Activated naive CD8-positive, alpha-beta T cell treated with anti-CD3 and anti-CD28 coated beads, Interleukin-2, amount 50 U/mL, for 24 hours (primary cell): ENCODE results near the gene KIF6.

ENCODE experiments used
- ATAC-seq: fragments of 150-1000 bp; cut with Tn5 transposase; one replicate; pipeline ENCODE4 v1.10.0; 2021
- DNase-seq: peaks from one replicate; pipeline ENCODE4 v3.0.0; 2021
- H3K27ac Mint-ChIP-seq: one replicate; pipeline ENCODE4 v1.8.0; 2021; ENCODE audit warnings: mild to moderate bottlenecking, mixed read lengths
- H3K27me3 Mint-ChIP-seq: one replicate; pipeline ENCODE4 v1.8.0; 2021; ENCODE audit warnings: mixed read lengths
- H3K36me3 Mint-ChIP-seq: one replicate; pipeline ENCODE4 v1.8.0; 2021; ENCODE audit warnings: low read depth, mixed read lengths
- H3K4me1 Mint-ChIP-seq: one replicate; pipeline ENCODE4 v1.8.0; 2021; ENCODE audit warnings: mixed read lengths
- H3K4me3 Mint-ChIP-seq: one replicate; pipeline ENCODE4 v1.8.0; 2021; ENCODE audit warnings: mild to moderate bottlenecking, moderate library complexity, mixed read lengths
- H3K9me3 Mint-ChIP-seq: one replicate; pipeline ENCODE4 v1.8.0; 2021; ENCODE audit warnings: mixed read lengths

KIF6 gene

DNA sequence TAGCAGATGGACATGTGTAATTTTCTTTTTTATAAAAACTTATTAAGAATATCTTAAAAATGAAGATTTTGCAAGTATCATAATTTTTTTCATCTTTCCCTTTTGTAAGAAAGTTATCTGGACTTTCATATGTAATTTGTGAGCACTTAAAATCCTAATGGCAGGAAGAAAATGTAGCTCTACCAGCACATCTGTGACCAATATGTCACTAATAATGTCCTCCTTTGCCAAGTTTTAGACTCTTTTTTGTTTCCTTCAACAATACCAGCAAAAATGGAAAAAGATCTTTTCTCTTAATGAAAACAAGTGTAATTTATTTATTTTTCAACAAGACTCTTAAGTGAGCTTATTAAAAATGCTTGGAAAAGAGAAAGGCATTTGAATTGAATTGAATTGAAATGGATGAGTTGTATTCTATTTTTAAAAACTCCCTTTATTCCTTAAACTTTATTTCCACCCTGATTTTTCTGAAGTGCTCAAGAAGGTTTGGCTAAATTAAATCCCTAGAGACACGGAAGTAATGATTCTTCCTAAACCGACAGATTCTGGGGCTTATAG is 110.7 kb downstream of the KIF6 start:
- ATAC-seq (no peak), DNase-seq (no peak)
- Mint-ChIP-seq H3K4me1 (no peaks in the 10 kb centered on the region), H3K36me3 (no peaks in the 10 kb centered on the region), H3K27ac (no peak overlapping the region), H3K9me3 (no peaks in the 10 kb centered on the region), H3K4me3 (no peak overlapping the region), H3K27me3 (peaks cover 4% of the 10 kb centered on the region)

DNA sequence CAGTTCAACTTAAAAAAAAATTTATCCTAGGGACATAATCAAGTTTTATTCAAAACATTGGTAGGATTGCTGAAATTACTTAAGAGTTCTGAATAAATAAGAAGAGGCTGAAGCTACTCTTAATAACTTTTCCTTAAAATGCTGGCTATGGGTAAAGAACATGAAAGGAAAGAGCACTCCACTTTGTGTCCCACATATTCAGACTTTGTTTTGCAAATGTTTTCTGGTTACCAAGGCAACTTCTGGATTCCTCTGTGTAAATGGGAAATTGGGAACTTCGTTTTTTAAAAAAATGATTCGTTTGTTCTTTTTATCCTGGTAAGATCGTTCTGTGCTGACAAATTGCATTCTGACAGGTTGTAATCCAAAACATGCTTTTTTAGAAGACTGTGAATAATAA is 115.0 kb downstream of the KIF6 start:
- Mint-ChIP-seq H3K27me3 (peaks cover 11% of the 10 kb centered on the region), H3K27ac (no peak overlapping the region), H3K4me1 (no peaks in the 10 kb centered on the region), H3K4me3 (no peak overlapping the region), H3K36me3 (no peaks in the 10 kb centered on the region), H3K9me3 (no peaks in the 10 kb centered on the region)
- ATAC-seq, result no peak
- no peak for DNase-seq

DNA sequence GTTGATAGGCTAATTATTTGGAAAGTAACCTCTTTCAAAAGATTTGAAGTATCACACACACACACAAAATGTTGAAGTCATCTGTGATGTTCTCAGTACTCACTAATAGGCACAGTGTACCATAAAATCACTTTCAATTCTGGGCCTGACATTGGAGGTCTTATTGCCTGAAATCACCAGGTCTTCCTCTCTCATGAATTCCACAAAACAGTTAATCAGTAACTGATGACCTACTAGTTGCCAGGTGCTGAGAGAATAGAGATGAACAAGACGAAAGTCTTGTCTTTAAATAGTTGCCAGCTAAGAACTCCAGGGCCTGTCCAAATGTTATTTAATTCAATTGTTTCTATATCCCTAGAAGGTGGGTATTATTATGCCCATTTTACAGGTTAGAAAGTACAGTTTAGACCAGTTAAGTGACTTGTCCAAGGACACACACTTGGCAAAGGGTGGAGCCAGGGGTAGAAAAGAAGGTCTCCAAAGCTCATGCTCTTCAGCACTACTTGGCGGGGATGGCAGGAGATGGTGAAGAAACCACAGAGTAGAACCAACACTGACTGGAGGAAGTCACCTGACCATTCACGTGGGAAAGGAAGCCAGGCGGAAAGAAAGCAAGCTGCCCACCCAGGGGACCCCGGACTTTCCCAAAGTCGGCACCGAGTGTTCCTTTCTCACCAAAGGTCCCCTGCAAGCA is 116.4 kb downstream of the KIF6 start:
- H3K4me3 Mint-ChIP-seq, result no peak overlapping the region
- no peak overlapping the region for H3K27ac Mint-ChIP-seq
- no peaks in the 10 kb centered on the region for H3K4me1 Mint-ChIP-seq
- H3K27me3 Mint-ChIP-seq, result peaks cover 11% of the 10 kb centered on the region
- DNase-seq, result no peak
- H3K9me3 Mint-ChIP-seq, result no peaks in the 10 kb centered on the region
- no peaks in the 10 kb centered on the region for H3K36me3 Mint-ChIP-seq
- ATAC-seq, result no peak

DNA sequence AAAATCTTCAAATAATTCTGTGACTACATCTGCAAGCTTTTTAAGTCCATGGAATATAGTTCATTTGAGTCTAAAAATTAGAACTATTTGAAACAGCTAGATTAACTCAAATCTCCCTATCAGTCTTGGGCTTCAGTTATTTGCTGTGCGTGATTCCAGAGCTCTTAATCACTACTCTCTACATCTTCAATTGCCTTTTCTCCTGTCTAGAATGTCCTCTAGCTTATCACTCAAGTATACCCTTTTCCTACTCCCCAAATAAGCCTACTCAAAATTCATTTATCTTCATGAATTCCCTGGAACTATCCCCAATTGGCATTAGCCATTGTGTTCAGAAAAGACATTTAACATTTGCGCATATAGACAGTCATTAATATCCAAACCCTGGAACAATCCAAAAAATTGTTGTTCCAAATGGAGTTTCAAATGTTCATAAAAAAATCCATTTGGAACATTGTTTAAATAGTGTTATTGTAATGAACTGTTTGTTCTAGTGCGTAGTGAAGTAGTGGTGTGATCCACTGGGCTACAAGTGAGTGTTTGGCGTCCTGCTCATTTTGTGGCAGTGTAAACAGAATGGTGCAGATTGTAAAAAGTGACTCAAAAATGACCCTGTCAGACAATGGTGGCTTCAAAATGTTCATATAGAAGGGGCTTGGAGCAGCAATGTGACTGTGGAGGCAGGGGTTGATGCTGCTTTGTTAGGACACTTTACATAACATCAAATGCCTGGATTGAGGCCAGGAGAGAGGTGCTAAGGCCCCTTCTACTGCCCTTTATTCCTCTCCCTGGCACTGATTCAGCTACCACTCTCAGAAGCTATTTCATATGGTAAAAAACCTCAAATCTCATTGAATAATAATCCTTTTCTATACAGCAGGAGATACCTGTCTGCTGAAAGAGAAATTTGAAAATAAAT is 122.3 kb downstream of the KIF6 start:
- Mint-ChIP-seq H3K9me3 (no peaks in the 10 kb centered on the region), H3K4me3 (no peak overlapping the region), H3K27ac (no peak overlapping the region), H3K4me1 (no peaks in the 10 kb centered on the region), H3K36me3 (no peaks in the 10 kb centered on the region), H3K27me3 (peaks cover 10% of the 10 kb centered on the region)
- ATAC-seq (no peak), DNase-seq (no peak)

DNA sequence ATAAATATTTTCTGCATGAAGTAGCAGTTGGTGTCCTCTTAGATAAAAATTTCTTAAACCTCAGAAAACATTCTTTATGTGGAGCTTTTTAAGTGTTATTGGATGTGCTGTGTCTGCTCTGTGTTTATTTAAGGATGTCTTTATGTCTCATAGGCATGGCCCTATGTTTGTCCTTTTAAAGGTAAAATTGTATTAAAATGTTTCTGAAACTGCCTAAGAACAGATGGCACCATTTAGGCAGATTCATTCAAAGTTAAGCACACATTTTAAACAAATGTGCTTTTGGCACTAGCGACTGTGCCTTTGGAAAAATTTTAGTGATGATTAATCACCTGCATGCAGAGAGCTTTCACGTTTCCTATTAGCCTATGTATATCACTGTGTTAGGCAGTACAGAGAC is 125.2 kb downstream of the KIF6 start:
- H3K4me3 Mint-ChIP-seq, result no peak overlapping the region
- DNase-seq (no peak), ATAC-seq (no peak)
- no peaks in the 10 kb centered on the region for H3K36me3 Mint-ChIP-seq
- no peaks in the 10 kb centered on the region for H3K9me3 Mint-ChIP-seq
- peaks cover 8% of the 10 kb centered on the region for H3K27me3 Mint-ChIP-seq
- no peak overlapping the region for H3K27ac Mint-ChIP-seq
- H3K4me1 Mint-ChIP-seq, result no peaks in the 10 kb centered on the region

DNA sequence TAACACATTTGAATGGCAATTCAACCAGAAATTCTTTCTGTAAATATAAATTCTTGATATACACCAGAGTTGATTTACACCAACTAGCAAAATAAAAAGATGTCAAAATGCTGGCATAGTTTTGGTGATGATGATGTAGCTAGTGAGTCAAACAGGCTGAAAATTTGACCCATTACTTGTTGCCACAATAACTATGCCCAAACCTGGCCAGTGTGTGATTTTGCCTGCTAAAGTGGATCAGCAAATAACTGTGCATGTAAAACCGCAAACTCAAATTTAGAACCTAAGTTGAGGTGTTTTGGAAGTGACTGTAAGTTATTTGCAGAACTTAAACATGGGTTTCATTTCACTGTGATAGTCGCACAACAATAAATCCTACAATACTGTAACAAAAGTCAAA is 125.9 kb downstream of the KIF6 start:
- DNase-seq (no peak), ATAC-seq (no peak)
- no peak overlapping the region for H3K27ac Mint-ChIP-seq
- no peaks in the 10 kb centered on the region for H3K9me3 Mint-ChIP-seq
- H3K36me3 Mint-ChIP-seq, result no peaks in the 10 kb centered on the region
- H3K27me3 Mint-ChIP-seq, result peaks cover 8% of the 10 kb centered on the region
- H3K4me1 Mint-ChIP-seq, result no peaks in the 10 kb centered on the region
- H3K4me3 Mint-ChIP-seq, result no peak overlapping the region

DNA sequence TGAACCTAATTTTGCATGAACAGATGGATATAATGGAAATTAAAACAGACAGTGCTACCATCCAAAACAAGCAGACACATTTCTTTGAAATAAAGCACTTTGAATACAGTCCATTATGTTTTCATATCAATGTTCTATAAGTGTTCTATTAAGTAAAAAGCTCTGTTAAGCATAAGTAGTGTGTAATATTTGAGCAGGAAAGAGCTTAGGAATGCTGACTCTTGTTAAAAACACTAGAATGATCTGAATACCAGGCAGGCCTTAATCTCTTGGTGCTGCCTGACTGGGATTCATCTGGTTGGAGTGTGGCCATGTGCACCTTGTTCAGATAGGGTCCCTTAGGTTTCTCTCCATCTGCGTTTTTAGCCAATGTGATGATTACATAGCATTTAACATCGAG is 130.9 kb downstream of the KIF6 start:
- Mint-ChIP-seq H3K27me3 (peaks cover 8% of the 10 kb centered on the region), H3K9me3 (no peaks in the 10 kb centered on the region), H3K4me1 (no peaks in the 10 kb centered on the region), H3K36me3 (no peaks in the 10 kb centered on the region), H3K4me3 (no peak overlapping the region), H3K27ac (no peak overlapping the region)
- no peak for ATAC-seq
- no peak for DNase-seq

DNA sequence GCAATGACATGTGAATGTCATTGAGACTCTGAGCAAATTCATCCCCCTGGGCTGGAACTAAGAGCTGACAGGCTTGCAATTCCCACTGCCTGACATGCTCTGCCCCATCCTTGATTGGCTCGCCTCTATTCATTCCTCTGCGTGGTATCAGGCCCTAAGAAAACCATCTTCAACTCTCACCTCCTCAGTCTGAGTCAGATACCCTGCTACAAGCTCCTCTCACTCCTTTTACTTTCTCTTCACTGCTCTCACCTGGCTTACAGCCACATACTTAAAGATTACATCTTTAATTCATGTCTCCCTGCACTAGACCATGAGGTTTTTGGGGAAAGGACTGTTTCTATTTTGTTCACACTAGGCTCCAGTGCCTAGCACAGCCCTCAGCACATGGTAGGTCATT is 131.6 kb downstream of the KIF6 start:
- no peaks in the 10 kb centered on the region for H3K4me1 Mint-ChIP-seq
- H3K9me3 Mint-ChIP-seq, result no peaks in the 10 kb centered on the region
- DNase-seq (no peak), ATAC-seq (no peak)
- no peak overlapping the region for H3K27ac Mint-ChIP-seq
- no peaks in the 10 kb centered on the region for H3K36me3 Mint-ChIP-seq
- H3K27me3 Mint-ChIP-seq, result peaks cover 8% of the 10 kb centered on the region
- H3K4me3 Mint-ChIP-seq, result no peak overlapping the region

DNA sequence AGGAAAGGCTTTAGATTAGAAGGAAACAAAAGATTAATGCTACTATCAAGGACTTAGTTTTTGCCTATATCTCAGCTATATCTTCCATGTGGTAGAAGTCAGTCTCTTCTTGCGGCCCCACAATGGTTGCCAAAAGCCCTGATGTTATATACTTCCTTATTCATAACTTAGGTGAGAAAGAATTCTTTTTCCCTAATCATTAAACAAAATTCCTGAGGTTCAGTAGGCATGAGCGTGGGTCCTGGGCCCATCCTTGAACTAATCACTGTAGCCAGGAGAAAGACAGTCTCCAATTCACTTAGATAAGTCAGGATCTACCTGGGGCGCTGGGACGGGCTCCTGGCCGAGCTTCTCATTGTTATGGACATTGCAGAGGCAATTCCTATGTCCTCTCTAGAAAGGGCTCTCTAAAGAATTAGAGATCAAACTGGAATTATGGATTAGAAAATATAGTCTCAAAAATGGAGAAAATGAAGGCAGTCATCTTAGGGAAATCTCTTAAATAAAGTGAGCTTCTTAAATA is 134.3 kb downstream of the KIF6 start:
- Mint-ChIP-seq H3K9me3 (no peaks in the 10 kb centered on the region), H3K4me3 (no peak overlapping the region), H3K27ac (no peak overlapping the region), H3K27me3 (peaks cover 5% of the 10 kb centered on the region), H3K36me3 (no peaks in the 10 kb centered on the region), H3K4me1 (no peaks in the 10 kb centered on the region)
- no peak for ATAC-seq
- no peak for DNase-seq

DNA sequence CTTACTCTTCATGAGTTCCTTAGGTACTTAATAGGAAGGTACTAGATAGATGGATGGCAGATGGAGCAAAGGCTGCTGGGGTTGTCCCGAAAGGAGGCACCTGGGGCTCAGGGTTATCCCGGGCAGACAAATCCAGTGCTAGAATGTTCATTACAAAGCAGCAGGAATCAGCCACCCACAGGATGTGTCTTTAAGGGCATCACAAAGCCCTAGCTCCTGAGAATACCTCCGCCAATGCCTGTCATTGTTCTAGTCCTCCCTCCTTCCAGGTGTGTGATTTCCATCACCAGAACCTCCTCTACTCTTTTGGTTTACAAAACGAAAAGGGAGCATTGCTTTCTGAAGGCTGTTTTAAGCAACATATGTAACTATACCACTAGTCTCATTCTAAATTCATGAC is 138.1 kb downstream of the KIF6 start:
- ATAC-seq (no peak), DNase-seq (no peak)
- no peak overlapping the region for H3K4me3 Mint-ChIP-seq
- H3K4me1 Mint-ChIP-seq, result no peaks in the 10 kb centered on the region
- H3K27me3 Mint-ChIP-seq, result peaks cover 14% of the 10 kb centered on the region
- no peaks in the 10 kb centered on the region for H3K36me3 Mint-ChIP-seq
- no peak overlapping the region for H3K27ac Mint-ChIP-seq
- H3K9me3 Mint-ChIP-seq, result no peaks in the 10 kb centered on the region

DNA sequence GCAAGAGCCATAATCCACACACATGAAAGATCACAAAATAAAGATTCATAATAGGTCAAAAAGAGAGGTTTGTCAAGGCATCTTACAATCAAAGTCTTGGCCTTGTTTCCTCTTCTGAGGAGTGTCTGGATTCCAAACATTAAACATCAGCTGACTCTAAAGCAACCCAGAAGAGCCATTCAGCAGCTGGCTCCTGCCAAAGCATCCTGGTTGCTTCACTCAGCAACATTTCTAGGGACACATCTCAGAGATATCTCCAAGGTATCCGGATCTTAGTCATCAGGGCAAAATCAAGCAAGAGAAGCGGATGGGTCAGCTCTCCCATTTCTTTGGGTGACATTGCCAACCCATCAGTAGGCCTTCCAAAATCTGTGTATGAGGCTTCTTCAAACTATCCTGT is 139.6 kb downstream of the KIF6 start:
- Mint-ChIP-seq H3K27ac (no peak overlapping the region), H3K36me3 (no peaks in the 10 kb centered on the region), H3K4me1 (no peaks in the 10 kb centered on the region), H3K27me3 (peaks cover 12% of the 10 kb centered on the region), H3K9me3 (no peaks in the 10 kb centered on the region), H3K4me3 (no peak overlapping the region)
- ATAC-seq (no peak), DNase-seq (no peak)

DNA sequence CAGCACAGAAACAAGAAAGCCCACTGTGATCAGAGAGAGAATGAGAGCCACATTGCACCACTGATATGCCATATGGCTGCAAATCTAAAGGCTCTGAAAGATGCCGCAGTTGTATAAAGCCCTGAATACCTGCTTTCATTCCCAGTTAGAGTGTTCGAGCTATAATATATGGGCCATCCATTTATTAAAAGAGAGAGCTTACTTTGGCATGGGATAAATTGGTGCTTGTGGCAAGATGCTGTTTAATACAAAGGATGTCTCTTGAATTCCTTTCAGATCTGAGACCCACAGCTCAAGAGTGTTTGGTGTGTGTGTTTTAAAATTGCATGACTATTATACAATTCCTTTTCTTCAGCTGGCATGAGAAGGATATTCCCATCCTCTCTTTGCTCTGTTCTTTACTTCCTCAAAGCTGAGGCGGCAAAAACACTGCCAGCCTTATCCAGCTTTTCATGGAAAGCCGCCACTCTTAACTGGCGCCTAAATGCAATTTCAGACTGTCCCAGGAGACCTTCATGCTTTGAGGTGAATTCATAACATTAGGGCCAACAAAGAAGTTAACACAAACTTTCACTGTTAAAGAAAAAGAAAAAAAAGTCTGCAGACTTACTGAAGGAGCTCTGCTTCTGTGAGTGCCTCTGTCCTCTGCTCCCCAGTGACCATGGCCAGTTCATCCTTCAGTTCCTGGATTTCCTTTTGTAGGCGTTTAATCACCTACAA is 147.6 kb downstream of the KIF6 start:
- Mint-ChIP-seq H3K36me3 (no peaks in the 10 kb centered on the region), H3K27ac (no peak overlapping the region), H3K9me3 (no peaks in the 10 kb centered on the region), H3K4me3 (no peak overlapping the region), H3K4me1 (no peaks in the 10 kb centered on the region), H3K27me3 (peaks cover 8% of the 10 kb centered on the region)
- ATAC-seq (no peak), DNase-seq (no peak)

DNA sequence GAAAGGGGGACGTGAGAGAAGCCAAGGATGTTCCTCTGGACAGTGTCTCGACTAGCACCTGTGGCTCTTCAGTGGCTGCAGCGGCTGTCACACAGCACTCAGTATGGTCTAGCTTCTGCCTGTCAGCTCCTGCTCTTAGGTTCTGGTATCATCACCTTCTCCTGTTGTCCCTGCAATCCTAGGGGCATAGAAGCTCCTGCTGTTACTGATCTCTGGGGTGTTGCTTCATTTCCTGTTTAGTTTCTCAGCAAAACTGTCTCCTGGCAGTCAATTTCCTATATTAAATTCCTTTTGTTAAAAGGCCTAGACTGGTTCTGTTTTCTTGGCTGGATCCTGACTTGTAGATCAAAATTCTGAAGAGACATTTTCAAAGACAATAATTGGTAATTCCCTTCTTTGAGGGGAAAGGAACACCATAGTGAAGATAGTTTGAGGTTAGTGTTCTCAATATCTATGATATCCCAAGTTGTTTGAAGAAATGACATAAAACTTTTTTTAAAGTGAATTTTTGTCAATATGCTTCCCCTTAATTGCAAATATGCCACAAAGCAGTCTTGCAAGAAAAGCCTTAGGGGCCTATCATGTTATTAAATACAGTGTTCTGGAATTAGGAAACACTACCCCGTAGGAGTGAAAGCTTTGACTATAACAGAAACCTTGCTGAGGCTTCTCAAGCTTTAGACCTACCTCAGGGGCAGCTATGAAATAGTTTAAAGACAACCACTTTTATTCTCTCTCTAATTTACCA is 148.5 kb downstream of the KIF6 start:
- Mint-ChIP-seq H3K27ac (no peak overlapping the region), H3K27me3 (peaks cover 6% of the 10 kb centered on the region), H3K4me3 (no peak overlapping the region), H3K9me3 (no peaks in the 10 kb centered on the region), H3K4me1 (no peaks in the 10 kb centered on the region), H3K36me3 (no peaks in the 10 kb centered on the region)
- ATAC-seq (no peak), DNase-seq (no peak)

DNA sequence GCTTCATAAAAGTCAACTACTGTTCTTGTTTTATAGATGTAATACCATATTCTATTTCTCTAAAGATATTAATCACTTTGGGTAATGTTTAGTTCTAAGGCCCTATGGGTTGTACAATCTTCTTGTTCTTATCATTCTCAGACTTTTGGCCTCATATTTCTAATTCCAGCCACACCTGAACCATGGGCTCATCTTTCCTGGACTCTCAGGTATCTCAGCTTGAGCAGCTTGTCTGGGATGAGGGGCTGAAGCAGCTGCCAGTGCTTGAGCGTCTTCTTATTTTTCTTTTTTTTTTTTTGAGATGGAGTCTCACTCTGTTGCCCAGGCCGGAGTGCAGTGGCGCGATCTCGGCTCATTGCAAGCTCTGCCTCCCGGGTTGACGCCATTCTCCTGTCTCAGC is 150.2 kb downstream of the KIF6 start:
- ATAC-seq (no peak), DNase-seq (no peak)
- H3K9me3 Mint-ChIP-seq, result no peaks in the 10 kb centered on the region
- H3K4me1 Mint-ChIP-seq, result no peaks in the 10 kb centered on the region
- no peak overlapping the region for H3K27ac Mint-ChIP-seq
- no peaks in the 10 kb centered on the region for H3K36me3 Mint-ChIP-seq
- peaks cover 10% of the 10 kb centered on the region for H3K27me3 Mint-ChIP-seq
- no peak overlapping the region for H3K4me3 Mint-ChIP-seq
